GM23338 (cell line): Measurements from ENCODE around the gene CCL7. TPM values are rescaled to one million over a fixed set of nuclear protein-coding genes. Genes with fewer than 3 reads are reported as not detected.

ENCODE experiments used
- ATAC-seq: fragments of 200-7000 bp; cut with Tn5 transposase; 3 replicates; pipeline ENCODE4 v1.9.1; 2020
- DNase-seq: peaks from one replicate; pipeline ENCODE4 v3.0.0-alpha.2; 2015; ENCODE audit warnings: low spot score
- H2AFZ ChIP-seq: fragments of 200-600 bp; sonication (generic); 2 replicates; pipeline ENCODE4 v1.8.0; 2016; ENCODE audit warnings: antibody characterized with exemption, mild to moderate bottlenecking, moderate library complexity
- H3F3A ChIP-seq: fragments of 200-600 bp; sonication (generic); replicated peaks from 2 replicates; pipeline ENCODE4 v1.8.0; 2017; ENCODE audit warnings: antibody characterized with exemption, mixed run types, low read depth
- H3K27ac ChIP-seq: fragments of 200-600 bp; sonication (generic); 2 replicates; pipeline ENCODE4 v1.6.1; 2016; ENCODE audit warnings: low read depth
- H3K27me3 ChIP-seq: fragments of 200-600 bp; sonication (generic); 2 replicates; pipeline ENCODE4 v1.8.0; 2016; ENCODE audit warnings: mild to moderate bottlenecking, mixed run types, moderate library complexity; ENCODE audit not compliant: insufficient read depth
- H3K36me3 ChIP-seq: fragments of 200-600 bp; sonication (generic); 2 replicates; pipeline ENCODE4 v1.8.0; 2016; ENCODE audit warnings: mild to moderate bottlenecking; ENCODE audit not compliant: insufficient read depth
- H3K4me1 ChIP-seq: fragments of 200-600 bp; sonication (generic); 2 replicates; pipeline ENCODE4 v1.8.0; 2016; ENCODE audit warnings: mild to moderate bottlenecking, moderate library complexity; ENCODE audit not compliant: insufficient read depth
- H3K4me2 ChIP-seq: fragments of 200-600 bp; sonication (generic); 2 replicates; pipeline ENCODE4 v1.7.1; 2017; ENCODE audit warnings: mixed run types
- H3K4me3 ChIP-seq: fragments of 200-600 bp; sonication (generic); 2 replicates; pipeline ENCODE4 v1.6.1; 2016; ENCODE audit warnings: mixed run types
- H3K79me2 ChIP-seq: fragments of 200-600 bp; sonication (generic); replicated peaks from 2 replicates; pipeline ENCODE4 v1.8.0; 2017; ENCODE audit warnings: mild to moderate bottlenecking; ENCODE audit not compliant: insufficient read depth
- H3K9me2 ChIP-seq: fragments of 200-600 bp; sonication (generic); 2 replicates; pipeline ENCODE4 v1.8.0; 2017; ENCODE audit not compliant: insufficient read depth
- H4K20me1 ChIP-seq: fragments of 200-600 bp; sonication (generic); replicated peaks from 2 replicates; pipeline ENCODE4 v1.8.0; 2017; ENCODE audit warnings: mild to moderate bottlenecking; ENCODE audit not compliant: insufficient read depth
- H3K27ac Mint-ChIP-seq: 2 replicates; pipeline ENCODE4 v1.8.0; 2020; ENCODE audit warnings: inconsistent platforms, mild to moderate bottlenecking, moderate library complexity, mixed read lengths
- H3K27me3 Mint-ChIP-seq: 3 replicates; pipeline ENCODE4 v1.8.0; 2022; ENCODE audit warnings: low read depth, mild to moderate bottlenecking, moderate library complexity, mixed read lengths, inconsistent platforms; ENCODE audit not compliant: insufficient read depth, poor library complexity
- H3K36me3 Mint-ChIP-seq: 3 replicates; pipeline ENCODE4 v1.8.0; 2021; ENCODE audit warnings: low read depth, mild to moderate bottlenecking, inconsistent platforms, moderate library complexity, mixed read lengths
- H3K4me1 Mint-ChIP-seq: 3 replicates; pipeline ENCODE4 v1.8.0; 2020; ENCODE audit warnings: mild to moderate bottlenecking, inconsistent platforms, mixed read lengths
- H3K4me3 Mint-ChIP-seq: 3 replicates; pipeline ENCODE4 v1.8.0; 2021; ENCODE audit warnings: moderate library complexity, mild to moderate bottlenecking, inconsistent platforms, mixed read lengths
- H3K9me3 Mint-ChIP-seq: 3 replicates; pipeline ENCODE4 v1.8.0; 2020; ENCODE audit warnings: moderate library complexity, mild to moderate bottlenecking, inconsistent platforms, mixed read lengths
- CREB1 ChIP-seq: fragments of 250-450 bp; sonication (Bioruptor Pico); IDR thresholded peaks from 2 replicates; pipeline ENCODE4 v1.5.0; 2020; ENCODE audit warnings: low read depth, mild to moderate bottlenecking, moderate library complexity
- EZH2 ChIP-seq: fragments of 200-600 bp; sonication (generic); IDR thresholded peaks from one replicate; pipeline ENCODE4 v1.8.0; 2017; ENCODE audit warnings: antibody characterized with exemption, mild to moderate bottlenecking, low read depth; ENCODE audit not compliant: unreplicated experiment
- EZH2phosphoT487 ChIP-seq: fragments of 200-600 bp; sonication (generic); IDR thresholded peaks from one replicate; pipeline ENCODE4 v1.8.1; 2018; ENCODE audit warnings: antibody characterized with exemption; ENCODE audit not compliant: unreplicated experiment
- JUNB ChIP-seq: IDR thresholded peaks from one replicate; pipeline ENCODE4 v1.6.1; 2016; ENCODE audit warnings: antibody characterized with exemption; ENCODE audit not compliant: unreplicated experiment
- NANOG ChIP-seq: IDR thresholded peaks from 2 replicates; pipeline ENCODE4 v1.6.1; 2016; ENCODE audit warnings: antibody characterized with exemption, borderline replicate concordance
- POLR2AphosphoS5 ChIP-seq: IDR thresholded peaks from 2 replicates; pipeline ENCODE4 v1.6.1; 2016; ENCODE audit warnings: antibody characterized with exemption, low read depth
- STAT1 ChIP-seq: IDR thresholded peaks from one replicate; pipeline ENCODE4 v1.6.1; 2016; ENCODE audit warnings: antibody characterized with exemption; ENCODE audit not compliant: unreplicated experiment
- ZNF114 ChIP-seq: fragments of 250-450 bp; sonication (Bioruptor Pico); IDR thresholded peaks from 2 replicates; pipeline ENCODE4 v1.5.0; 2020; ENCODE audit warnings: mild to moderate bottlenecking, moderate library complexity
- ZNF331 ChIP-seq: fragments of 250-450 bp; sonication (Bioruptor Pico); IDR thresholded peaks from 2 replicates; pipeline ENCODE4 v1.5.0; 2020; ENCODE audit warnings: low read depth, mild to moderate bottlenecking, moderate library complexity
- polyA plus RNA-seq: library from polyadenylated mRNA; unstranded; fragments of >200 nt; fragmentation: Nextera tagmentation; extraction: Ambion mirVana; gene quantifications from 2 replicates; pipeline ENCODE4 v1.2.1, GENCODE V29; 2016
- total RNA-seq: library from RNA; depleted of rRNA; stranded (reverse); fragments of >200 nt; shearing (Covaris generic); gene quantifications from 2 replicates; pipeline ENCODE4 v1.2.3, GENCODE V29; 2014
- TF ChIP-seq, protein P1 (sequence below), 2 experiments: fragments of 200-600 bp in 1 of 2; sonication (generic) in 1 of 2; conservative IDR thresholded peaks; 2 replicates each; pipeline versions ENCODE4 v1.5.1 to v1.6.1; 2016 to 2017; ENCODE audit warnings: antibody characterized with exemption in 2 of 2, low read depth in 2 of 2, mild to moderate bottlenecking in 2 of 2, moderate library complexity in 1 of 2
- TF ChIP-seq, protein P2 (sequence below): IDR thresholded peaks from one replicate; pipeline ENCODE4 v1.6.1; 2018; ENCODE audit warnings: antibody characterized with exemption; ENCODE audit not compliant: unreplicated experiment
- TF ChIP-seq, protein P3 (sequence below): IDR thresholded peaks from 2 replicates; pipeline ENCODE4 v1.6.1; 2016; ENCODE audit warnings: antibody characterized with exemption
- TF ChIP-seq, protein P4 (sequence below): fragments of 250-450 bp; sonication (Bioruptor Pico); IDR thresholded peaks from 2 replicates; pipeline ENCODE4 v1.5.0; 2020; ENCODE audit warnings: mild to moderate bottlenecking, moderate library complexity

Gene CCL7
- total and polyA plus RNA-seq, 2 experiments from 2014 or later: not detected

DNA sequence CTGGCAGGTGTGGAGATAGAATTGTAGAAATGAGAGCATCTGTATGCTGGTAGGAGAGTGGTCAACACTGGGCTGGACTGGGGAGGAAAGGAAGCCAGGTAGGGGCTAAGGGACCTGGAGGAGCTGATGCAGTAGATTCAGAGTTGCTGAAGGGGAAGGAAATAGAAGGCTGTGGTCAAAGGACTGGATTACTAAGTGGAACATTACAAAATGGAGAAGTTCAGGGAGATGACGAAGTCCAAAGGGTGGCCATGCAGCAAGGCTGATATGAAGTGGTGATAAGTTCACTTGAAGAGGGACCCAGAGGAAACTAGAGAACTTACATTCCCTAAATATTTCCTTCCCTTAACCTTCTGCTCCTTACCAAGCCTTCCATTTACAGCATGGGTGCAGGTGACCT lies 23.6 kb upstream of the CCL7 start (continued):
- TF ChIP-seq CREB1 (CRISPR knock-in tag): no peak
- TF ChIP-seq ZNF331 (CRISPR knock-in tag): no peak
- no peak for TF ChIP-seq EZH2phosphoT487
- TF ChIP-seq ZNF114: no peak

DNA sequence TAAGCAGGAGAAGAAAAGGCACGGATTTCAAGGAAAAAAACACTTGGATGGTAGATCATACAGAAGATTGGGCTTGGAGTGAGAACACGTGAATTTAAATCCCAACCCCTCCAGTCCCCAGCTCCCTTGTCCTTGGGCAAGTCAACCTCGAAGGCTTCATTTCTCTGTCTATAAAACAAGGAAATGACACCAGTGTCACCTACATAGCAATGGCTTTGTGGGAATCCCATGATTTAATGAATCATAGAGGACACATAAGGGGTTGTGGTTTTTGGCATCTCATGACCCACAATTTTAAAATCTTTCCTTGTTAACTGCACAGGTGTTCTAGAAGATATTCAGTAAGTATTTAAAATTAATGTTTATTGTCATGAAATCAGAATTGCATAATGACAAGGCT lies 23.1 kb upstream of the CCL7 start:
- H3K27ac ChIP-seq: no peak overlapping the region
- no peak for ATAC-seq

More for the DNA sequence above, 23.1 kb upstream of the CCL7 start:
- TF ChIP-seq, protein P1, sequence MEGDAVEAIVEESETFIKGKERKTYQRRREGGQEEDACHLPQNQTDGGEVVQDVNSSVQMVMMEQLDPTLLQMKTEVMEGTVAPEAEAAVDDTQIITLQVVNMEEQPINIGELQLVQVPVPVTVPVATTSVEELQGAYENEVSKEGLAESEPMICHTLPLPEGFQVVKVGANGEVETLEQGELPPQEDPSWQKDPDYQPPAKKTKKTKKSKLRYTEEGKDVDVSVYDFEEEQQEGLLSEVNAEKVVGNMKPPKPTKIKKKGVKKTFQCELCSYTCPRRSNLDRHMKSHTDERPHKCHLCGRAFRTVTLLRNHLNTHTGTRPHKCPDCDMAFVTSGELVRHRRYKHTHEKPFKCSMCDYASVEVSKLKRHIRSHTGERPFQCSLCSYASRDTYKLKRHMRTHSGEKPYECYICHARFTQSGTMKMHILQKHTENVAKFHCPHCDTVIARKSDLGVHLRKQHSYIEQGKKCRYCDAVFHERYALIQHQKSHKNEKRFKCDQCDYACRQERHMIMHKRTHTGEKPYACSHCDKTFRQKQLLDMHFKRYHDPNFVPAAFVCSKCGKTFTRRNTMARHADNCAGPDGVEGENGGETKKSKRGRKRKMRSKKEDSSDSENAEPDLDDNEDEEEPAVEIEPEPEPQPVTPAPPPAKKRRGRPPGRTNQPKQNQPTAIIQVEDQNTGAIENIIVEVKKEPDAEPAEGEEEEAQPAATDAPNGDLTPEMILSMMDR (conservative IDR thresholded peaks at IDR 0.05; ENCODE audit: low read depth in 2 of 2): no peak
- TF ChIP-seq ZNF114: no peak
- TF ChIP-seq STAT1: no peak
- TF ChIP-seq, protein P2, sequence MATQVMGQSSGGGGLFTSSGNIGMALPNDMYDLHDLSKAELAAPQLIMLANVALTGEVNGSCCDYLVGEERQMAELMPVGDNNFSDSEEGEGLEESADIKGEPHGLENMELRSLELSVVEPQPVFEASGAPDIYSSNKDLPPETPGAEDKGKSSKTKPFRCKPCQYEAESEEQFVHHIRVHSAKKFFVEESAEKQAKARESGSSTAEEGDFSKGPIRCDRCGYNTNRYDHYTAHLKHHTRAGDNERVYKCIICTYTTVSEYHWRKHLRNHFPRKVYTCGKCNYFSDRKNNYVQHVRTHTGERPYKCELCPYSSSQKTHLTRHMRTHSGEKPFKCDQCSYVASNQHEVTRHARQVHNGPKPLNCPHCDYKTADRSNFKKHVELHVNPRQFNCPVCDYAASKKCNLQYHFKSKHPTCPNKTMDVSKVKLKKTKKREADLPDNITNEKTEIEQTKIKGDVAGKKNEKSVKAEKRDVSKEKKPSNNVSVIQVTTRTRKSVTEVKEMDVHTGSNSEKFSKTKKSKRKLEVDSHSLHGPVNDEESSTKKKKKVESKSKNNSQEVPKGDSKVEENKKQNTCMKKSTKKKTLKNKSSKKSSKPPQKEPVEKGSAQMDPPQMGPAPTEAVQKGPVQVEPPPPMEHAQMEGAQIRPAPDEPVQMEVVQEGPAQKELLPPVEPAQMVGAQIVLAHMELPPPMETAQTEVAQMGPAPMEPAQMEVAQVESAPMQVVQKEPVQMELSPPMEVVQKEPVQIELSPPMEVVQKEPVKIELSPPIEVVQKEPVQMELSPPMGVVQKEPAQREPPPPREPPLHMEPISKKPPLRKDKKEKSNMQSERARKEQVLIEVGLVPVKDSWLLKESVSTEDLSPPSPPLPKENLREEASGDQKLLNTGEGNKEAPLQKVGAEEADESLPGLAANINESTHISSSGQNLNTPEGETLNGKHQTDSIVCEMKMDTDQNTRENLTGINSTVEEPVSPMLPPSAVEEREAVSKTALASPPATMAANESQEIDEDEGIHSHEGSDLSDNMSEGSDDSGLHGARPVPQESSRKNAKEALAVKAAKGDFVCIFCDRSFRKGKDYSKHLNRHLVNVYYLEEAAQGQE: no peak
- TF ChIP-seq NANOG: no peak
- TF ChIP-seq CREB1 (CRISPR knock-in tag): no peak
- no peak for TF ChIP-seq EZH2phosphoT487
- TF ChIP-seq, protein P3, sequence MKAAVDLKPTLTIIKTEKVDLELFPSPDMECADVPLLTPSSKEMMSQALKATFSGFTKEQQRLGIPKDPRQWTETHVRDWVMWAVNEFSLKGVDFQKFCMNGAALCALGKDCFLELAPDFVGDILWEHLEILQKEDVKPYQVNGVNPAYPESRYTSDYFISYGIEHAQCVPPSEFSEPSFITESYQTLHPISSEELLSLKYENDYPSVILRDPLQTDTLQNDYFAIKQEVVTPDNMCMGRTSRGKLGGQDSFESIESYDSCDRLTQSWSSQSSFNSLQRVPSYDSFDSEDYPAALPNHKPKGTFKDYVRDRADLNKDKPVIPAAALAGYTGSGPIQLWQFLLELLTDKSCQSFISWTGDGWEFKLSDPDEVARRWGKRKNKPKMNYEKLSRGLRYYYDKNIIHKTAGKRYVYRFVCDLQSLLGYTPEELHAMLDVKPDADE: no peak
- no peak for TF ChIP-seq ZNF331 (CRISPR knock-in tag)
- TF ChIP-seq, protein P4, sequence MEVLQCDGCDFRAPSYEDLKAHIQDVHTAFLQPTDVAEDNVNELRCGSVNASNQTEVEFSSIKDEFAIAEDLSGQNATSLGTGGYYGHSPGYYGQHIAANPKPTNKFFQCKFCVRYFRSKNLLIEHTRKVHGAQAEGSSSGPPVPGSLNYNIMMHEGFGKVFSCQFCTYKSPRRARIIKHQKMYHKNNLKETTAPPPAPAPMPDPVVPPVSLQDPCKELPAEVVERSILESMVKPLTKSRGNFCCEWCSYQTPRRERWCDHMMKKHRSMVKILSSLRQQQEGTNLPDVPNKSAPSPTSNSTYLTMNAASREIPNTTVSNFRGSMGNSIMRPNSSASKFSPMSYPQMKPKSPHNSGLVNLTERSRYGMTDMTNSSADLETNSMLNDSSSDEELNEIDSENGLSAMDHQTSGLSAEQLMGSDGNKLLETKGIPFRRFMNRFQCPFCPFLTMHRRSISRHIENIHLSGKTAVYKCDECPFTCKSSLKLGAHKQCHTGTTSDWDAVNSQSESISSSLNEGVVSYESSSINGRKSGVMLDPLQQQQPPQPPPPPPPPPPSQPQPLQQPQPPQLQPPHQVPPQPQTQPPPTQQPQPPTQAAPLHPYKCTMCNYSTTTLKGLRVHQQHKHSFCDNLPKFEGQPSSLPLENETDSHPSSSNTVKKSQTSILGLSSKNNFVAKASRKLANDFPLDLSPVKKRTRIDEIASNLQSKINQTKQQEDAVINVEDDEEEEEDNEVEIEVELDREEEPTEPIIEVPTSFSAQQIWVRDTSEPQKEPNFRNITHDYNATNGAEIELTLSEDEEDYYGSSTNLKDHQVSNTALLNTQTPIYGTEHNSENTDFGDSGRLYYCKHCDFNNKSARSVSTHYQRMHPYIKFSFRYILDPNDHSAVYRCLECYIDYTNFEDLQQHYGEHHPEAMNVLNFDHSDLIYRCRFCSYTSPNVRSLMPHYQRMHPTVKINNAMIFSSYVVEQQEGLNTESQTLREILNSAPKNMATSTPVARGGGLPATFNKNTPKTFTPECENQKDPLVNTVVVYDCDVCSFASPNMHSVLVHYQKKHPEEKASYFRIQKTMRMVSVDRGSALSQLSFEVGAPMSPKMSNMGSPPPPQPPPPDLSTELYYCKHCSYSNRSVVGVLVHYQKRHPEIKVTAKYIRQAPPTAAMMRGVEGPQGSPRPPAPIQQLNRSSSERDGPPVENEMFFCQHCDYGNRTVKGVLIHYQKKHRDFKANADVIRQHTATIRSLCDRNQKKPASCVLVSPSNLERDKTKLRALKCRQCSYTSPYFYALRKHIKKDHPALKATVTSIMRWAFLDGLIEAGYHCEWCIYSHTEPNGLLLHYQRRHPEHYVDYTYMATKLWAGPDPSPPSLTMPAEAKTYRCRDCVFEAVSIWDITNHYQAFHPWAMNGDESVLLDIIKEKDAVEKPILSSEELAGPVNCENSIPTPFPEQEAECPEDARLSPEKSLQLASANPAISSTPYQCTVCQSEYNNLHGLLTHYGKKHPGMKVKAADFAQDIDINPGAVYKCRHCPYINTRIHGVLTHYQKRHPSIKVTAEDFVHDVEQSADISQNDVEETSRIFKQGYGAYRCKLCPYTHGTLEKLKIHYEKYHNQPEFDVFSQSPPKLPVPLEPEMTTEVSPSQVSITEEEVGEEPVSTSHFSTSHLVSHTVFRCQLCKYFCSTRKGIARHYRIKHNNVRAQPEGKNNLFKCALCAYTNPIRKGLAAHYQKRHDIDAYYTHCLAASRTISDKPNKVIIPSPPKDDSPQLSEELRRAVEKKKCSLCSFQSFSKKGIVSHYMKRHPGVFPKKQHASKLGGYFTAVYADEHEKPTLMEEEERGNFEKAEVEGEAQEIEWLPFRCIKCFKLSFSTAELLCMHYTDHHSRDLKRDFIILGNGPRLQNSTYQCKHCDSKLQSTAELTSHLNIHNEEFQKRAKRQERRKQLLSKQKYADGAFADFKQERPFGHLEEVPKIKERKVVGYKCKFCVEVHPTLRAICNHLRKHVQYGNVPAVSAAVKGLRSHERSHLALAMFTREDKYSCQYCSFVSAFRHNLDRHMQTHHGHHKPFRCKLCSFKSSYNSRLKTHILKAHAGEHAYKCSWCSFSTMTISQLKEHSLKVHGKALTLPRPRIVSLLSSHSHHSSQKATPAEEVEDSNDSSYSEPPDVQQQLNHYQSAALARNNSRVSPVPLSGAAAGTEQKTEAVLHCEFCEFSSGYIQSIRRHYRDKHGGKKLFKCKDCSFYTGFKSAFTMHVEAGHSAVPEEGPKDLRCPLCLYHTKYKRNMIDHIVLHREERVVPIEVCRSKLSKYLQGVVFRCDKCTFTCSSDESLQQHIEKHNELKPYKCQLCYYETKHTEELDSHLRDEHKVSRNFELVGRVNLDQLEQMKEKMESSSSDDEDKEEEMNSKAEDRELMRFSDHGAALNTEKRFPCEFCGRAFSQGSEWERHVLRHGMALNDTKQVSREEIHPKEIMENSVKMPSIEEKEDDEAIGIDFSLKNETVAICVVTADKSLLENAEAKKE (CRISPR knock-in tag): no peak
- no peak for TF ChIP-seq JUNB
- TF ChIP-seq EZH2: no peak
- TF ChIP-seq POLR2AphosphoS5: no peak
- H3K36me3 Mint-ChIP-seq: no peaks in the 10 kb centered on the region
- Histone ChIP-seq H3K9me2 (peaks cover 9% of the 10 kb centered on the region; the same call in 1 of the 2 replicates), H3F3A (no peaks in the 10 kb centered on the region), H4K20me1 (no peaks in the 10 kb centered on the region), H3K79me2 (no peaks in the 10 kb centered on the region), H3K27me3 (no peaks in the 10 kb centered on the region), H2AFZ (no peak overlapping the region), H3K36me3 (no peaks in the 10 kb centered on the region), H3K4me3 (no peak overlapping the region), H3K4me2 (no peak overlapping the region), H3K4me1 (peaks cover 24% of the 10 kb centered on the region)
- DNase-seq: no peak
- H3K9me3 Mint-ChIP-seq: no peaks in the 10 kb centered on the region
- peaks cover 2% of the 10 kb centered on the region for H3K27me3 Mint-ChIP-seq
- peaks cover 21% of the 10 kb centered on the region for H3K4me1 Mint-ChIP-seq
- no peak overlapping the region for H3K27ac Mint-ChIP-seq
- no peak overlapping the region for H3K4me3 Mint-ChIP-seq
